Esophagus squamous epithelium (tissue), 4 donors: ENCODE measurements around the gene G6PC1.

ENCODE experiments used
- CTCF ChIP-seq, 6 experiments: fragments of 450-650 bp in 4 of 6; fragments of 200-600 bp in 2 of 6; sonication (generic) in 2 of 6; IDR thresholded peaks; one replicate each; pipeline ENCODE4 v1.5.1; 2016 to 2019; ENCODE audit warnings: antibody characterized with exemption in 6 of 6, mild to moderate bottlenecking in 4 of 6, moderate library complexity in 4 of 6
- POLR2A ChIP-seq, 4 donors: fragments of 450-650 bp; IDR thresholded peaks; one replicate each; pipeline ENCODE4 v1.6.1; 2017; ENCODE audit warnings: antibody characterized with exemption in 4 of 4, mild to moderate bottlenecking in 4 of 4, moderate library complexity in 3 of 4

GRCh38 chr17:42913981-42914617, 13.5 kb downstream of the G6PC1 start:
- no peak for TF ChIP-seq CTCF (IDR thresholded peaks at IDR 0.05)
- no peak for TF ChIP-seq POLR2A (IDR thresholded peaks at IDR 0.05)
